Liver (tissue), 2 donors: Measurements from ENCODE around the gene ETFDH.

Experiments used
- TF ChIP-seq, protein P1 (sequence below): fragments of 150-350 bp; IDR thresholded peaks from 2 replicates; pipeline ENCODE4 v1.5.1; 2017; ENCODE audit warnings: improper control_type of control experiment, low read depth, low read length; ENCODE audit not compliant: missing input control
- TF ChIP-seq, protein P2 (sequence below): IDR thresholded peaks from 2 replicates; pipeline ENCODE4 v1.6.1; 2016; ENCODE audit warnings: antibody characterized with exemption
- donor health status: healthy.

DNA sequence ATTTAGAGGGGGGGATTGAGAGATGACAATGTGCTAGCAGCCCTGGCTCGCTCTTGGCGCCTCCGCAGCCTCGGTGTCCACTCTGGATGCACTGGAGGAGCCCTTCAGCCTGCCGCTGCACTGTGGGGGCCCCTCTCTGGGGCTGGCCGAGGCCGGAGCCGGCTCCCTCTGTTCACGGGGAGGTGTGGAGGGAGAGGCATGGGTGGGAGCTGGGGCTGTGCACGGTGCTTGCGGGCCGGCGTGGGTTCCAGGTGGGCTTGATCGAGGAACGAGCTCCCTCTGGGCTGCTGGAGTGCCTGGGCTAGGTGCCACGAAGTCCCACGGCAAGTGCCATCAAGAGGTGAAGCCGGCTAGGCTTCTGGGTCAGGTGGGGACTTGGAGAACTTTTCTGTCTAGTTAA, 7.3 kb upstream of the ETFDH start:
- TF ChIP-seq, protein P1, sequence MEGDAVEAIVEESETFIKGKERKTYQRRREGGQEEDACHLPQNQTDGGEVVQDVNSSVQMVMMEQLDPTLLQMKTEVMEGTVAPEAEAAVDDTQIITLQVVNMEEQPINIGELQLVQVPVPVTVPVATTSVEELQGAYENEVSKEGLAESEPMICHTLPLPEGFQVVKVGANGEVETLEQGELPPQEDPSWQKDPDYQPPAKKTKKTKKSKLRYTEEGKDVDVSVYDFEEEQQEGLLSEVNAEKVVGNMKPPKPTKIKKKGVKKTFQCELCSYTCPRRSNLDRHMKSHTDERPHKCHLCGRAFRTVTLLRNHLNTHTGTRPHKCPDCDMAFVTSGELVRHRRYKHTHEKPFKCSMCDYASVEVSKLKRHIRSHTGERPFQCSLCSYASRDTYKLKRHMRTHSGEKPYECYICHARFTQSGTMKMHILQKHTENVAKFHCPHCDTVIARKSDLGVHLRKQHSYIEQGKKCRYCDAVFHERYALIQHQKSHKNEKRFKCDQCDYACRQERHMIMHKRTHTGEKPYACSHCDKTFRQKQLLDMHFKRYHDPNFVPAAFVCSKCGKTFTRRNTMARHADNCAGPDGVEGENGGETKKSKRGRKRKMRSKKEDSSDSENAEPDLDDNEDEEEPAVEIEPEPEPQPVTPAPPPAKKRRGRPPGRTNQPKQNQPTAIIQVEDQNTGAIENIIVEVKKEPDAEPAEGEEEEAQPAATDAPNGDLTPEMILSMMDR, result no peak
- TF ChIP-seq, protein P2, sequence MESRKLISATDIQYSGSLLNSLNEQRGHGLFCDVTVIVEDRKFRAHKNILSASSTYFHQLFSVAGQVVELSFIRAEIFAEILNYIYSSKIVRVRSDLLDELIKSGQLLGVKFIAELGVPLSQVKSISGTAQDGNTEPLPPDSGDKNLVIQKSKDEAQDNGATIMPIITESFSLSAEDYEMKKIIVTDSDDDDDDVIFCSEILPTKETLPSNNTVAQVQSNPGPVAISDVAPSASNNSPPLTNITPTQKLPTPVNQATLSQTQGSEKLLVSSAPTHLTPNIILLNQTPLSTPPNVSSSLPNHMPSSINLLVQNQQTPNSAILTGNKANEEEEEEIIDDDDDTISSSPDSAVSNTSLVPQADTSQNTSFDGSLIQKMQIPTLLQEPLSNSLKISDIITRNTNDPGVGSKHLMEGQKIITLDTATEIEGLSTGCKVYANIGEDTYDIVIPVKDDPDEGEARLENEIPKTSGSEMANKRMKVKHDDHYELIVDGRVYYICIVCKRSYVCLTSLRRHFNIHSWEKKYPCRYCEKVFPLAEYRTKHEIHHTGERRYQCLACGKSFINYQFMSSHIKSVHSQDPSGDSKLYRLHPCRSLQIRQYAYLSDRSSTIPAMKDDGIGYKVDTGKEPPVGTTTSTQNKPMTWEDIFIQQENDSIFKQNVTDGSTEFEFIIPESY, result no peak
